Muscle layer of duodenum (tissue), 2 donors: ENCODE results near the gene AKAP13.

ENCODE experiments used
- H3K27ac ChIP-seq: one replicate; pipeline ENCODE4 v1.7.0; 2013; ENCODE audit warnings: mild to moderate bottlenecking, low read length
- H3K27me3 ChIP-seq: one replicate; pipeline ENCODE4 v1.7.0; 2013; ENCODE audit warnings: low read depth, mild to moderate bottlenecking, control low read depth, low read length
- H3K36me3 ChIP-seq, 2 donors: one replicate each; pipeline ENCODE4 v1.7.0; 2013; ENCODE audit warnings: low read length in 2 of 2, control low read depth in 1 of 2, mild to moderate bottlenecking in 1 of 2; ENCODE audit not compliant: insufficient read depth in 2 of 2, control insufficient read depth in 1 of 2
- H3K4me1 ChIP-seq, 2 donors: one replicate each; pipeline ENCODE4 v1.7.0; 2013; ENCODE audit warnings: low read length in 2 of 2, mild to moderate bottlenecking in 2 of 2, control low read depth in 1 of 2, moderate library complexity in 1 of 2; ENCODE audit not compliant: insufficient read depth in 2 of 2, control insufficient read depth in 1 of 2
- H3K4me3 ChIP-seq, 2 donors: one replicate each; pipeline ENCODE4 v1.7.0; 2013; ENCODE audit warnings: low read length in 2 of 2, low read depth in 1 of 2, mild to moderate bottlenecking in 1 of 2
- H3K9me3 ChIP-seq, 2 donors: one replicate each; pipeline ENCODE4 v1.7.0; 2013; ENCODE audit warnings: low read length in 2 of 2, control low read depth in 1 of 2, mild to moderate bottlenecking in 1 of 2; ENCODE audit not compliant: control insufficient read depth in 1 of 2
- donor health status: healthy.

Gene AKAP13

DNA sequence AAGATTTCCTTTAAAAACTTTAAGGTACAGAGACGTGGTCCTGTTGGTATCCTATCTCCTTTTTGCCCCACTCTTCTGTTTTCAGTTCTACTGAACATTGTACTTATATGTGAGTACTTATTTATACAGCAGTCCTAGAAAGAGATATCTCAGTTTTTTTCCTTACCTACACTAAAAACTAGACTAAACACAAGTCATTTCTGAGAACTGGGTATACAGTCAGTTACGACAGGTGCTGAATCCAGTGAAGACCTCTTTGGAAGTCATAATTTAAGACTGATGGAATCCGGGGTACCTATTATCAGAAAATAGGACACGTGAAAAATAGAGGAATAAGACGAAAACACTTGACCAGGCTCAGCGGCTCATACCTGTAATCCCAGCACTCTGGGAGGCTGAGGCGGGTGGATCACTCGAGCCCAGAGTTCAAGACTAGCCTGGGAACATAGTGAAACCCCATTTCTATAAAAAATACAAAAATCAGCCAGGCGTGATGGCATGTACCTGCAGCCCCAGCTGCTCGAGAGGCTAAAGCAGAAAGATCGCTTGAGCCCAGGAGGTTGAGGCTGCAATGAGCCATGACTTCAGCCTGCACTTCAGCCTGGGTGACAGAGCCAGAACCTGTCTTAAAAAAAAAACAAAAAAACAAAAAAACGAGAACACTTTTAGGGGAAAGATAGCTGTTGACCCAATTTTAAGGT is 338.0 kb downstream of the AKAP13 start:
- H3K27ac ChIP-seq, result no peak overlapping the region

GRCh38 chr15:85718981-85719380 is 338.6 kb downstream of the AKAP13 start:
- H3K27me3 ChIP-seq, result no peaks in the 10 kb centered on the region
- H3K27ac ChIP-seq, result no peak overlapping the region
- no peak overlapping the region for H3K4me3 ChIP-seq
- H3K9me3 ChIP-seq, result no peaks in the 10 kb centered on the region
- H3K36me3 ChIP-seq, result peaks cover 78 to 81% of the 10 kb centered on the region in 2 donors
- H3K4me1 ChIP-seq, result no peaks in the 10 kb centered on the region

More for the DNA sequence above, 338.0 kb downstream of the AKAP13 start:
- no peaks in the 10 kb centered on the region for H3K4me1 ChIP-seq
- H3K4me3 ChIP-seq, result no peak overlapping the region
- H3K36me3 ChIP-seq, result peaks cover 77 to 78% of the 10 kb centered on the region in 2 donors
- H3K27me3 ChIP-seq, result no peaks in the 10 kb centered on the region
- no peaks in the 10 kb centered on the region for H3K9me3 ChIP-seq

- peaks cover 89 to 90% of the 10 kb centered on the region in 2 donors for H3K36me3 ChIP-seq
Observed at GRCh38 chr15:85722374-85723152, 342.2 kb downstream of the AKAP13 start.

GRCh38 chr15:85723960-85724945 is 343.9 kb downstream of the AKAP13 start:
- H3K27ac ChIP-seq, result peak overlapping the region; percentile 20
- no peak overlapping the region for H3K4me3 ChIP-seq
- peaks cover 0 to 16% of the 10 kb centered on the region in 2 donors for H3K4me1 ChIP-seq
- no peaks in the 10 kb centered on the region for H3K9me3 ChIP-seq
- no peaks in the 10 kb centered on the region for H3K27me3 ChIP-seq
- peaks cover 85 to 86% of the 10 kb centered on the region in 2 donors for H3K36me3 ChIP-seq

More at GRCh38 chr15:85722374-85723152, 342.2 kb downstream of the AKAP13 start:
- H3K27me3 ChIP-seq, result no peaks in the 10 kb centered on the region
- no peak overlapping the region for H3K27ac ChIP-seq
- peaks cover 0 to 16% of the 10 kb centered on the region in 2 donors for H3K4me1 ChIP-seq
- no peak overlapping the region for H3K4me3 ChIP-seq
- no peaks in the 10 kb centered on the region for H3K9me3 ChIP-seq

DNA sequence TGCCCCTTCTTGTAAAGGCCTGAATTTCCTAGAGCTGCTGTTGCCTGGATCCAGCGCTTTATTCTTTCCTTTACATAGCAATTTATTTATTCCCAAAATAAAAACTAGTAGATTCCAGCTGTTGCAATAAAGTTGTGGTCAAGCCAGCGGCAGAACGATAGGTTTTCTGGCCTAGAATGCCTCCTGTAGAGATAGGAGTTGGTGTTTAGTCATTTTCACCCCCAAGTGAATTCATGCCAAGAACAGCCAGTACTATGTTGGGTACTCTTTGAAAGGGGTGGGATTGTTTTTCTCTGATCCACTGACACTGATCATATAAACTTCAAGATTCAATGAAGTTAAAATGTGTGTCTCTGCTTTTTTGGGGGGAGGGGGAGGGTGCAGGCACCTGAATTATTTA is 344.6 kb downstream of the AKAP13 start:
- H3K4me3 ChIP-seq, result no peak overlapping the region
- no peaks in the 10 kb centered on the region for H3K27me3 ChIP-seq
- H3K9me3 ChIP-seq, result no peaks in the 10 kb centered on the region
- peaks cover 0 to 16% of the 10 kb centered on the region in 2 donors for H3K4me1 ChIP-seq
- H3K36me3 ChIP-seq, result peaks cover 81 to 86% of the 10 kb centered on the region in 2 donors
- peak overlapping the region; percentile 90 for H3K27ac ChIP-seq

GRCh38 chr15:85725564-85725963 is 345.2 kb downstream of the AKAP13 start:
- Histone ChIP-seq H3K36me3 (peaks cover 79 to 83% of the 10 kb centered on the region in 2 donors), H3K9me3 (no peaks in the 10 kb centered on the region), H3K27me3 (no peaks in the 10 kb centered on the region), H3K4me1 (peaks cover 0 to 21% of the 10 kb centered on the region in 2 donors), H3K4me3 (no peak overlapping the region), H3K27ac (peak overlapping the region; percentile 90)

DNA sequence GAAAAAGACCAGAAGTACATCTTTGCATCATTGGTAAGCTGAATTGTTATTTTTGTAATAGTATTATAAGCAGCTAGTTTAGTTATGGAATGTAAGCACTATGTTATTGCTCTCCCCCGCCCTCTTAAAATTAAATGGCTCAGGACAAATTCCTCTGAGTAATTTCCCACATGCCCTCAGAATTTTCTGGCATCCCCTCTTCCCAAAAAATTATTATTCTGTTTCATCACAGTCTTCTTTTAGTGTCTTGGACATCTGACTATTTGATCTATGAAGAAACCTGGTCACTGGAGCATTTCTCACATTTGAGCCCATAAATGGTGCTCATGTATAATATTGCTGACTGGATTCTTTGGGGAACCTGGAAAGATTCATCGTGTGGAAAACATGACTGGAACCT is 346.1 kb downstream of the AKAP13 start:
- H3K27ac ChIP-seq, result peak overlapping the region; percentile 90
- no peak overlapping the region for H3K4me3 ChIP-seq
- H3K4me1 ChIP-seq, result peaks cover 0 to 24% of the 10 kb centered on the region in 2 donors
- no peaks in the 10 kb centered on the region for H3K27me3 ChIP-seq
- peaks cover 79 to 83% of the 10 kb centered on the region in 2 donors for H3K36me3 ChIP-seq
- no peaks in the 10 kb centered on the region for H3K9me3 ChIP-seq

DNA sequence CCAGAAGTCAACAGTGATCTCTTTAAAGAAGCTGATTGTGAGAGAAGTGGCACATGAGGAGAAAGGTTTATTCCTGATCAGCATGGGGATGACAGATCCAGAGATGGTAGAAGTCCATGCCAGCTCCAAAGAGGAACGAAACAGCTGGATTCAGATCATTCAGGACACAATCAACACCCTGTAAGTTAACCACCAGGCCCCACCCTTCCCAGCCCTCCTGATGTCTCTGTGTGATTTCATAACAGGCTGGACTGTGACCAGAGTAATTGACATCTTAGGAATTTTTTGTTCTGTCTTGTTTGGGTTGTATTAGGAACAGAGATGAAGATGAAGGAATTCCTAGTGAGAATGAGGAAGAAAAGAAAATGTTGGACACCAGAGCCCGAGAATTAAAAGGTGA is 346.7 kb downstream of the AKAP13 start:
- Histone ChIP-seq H3K27ac (peak overlapping the region; percentile 90), H3K36me3 (peaks cover 79 to 84% of the 10 kb centered on the region in 2 donors), H3K4me1 (peaks cover 0 to 24% of the 10 kb centered on the region in 2 donors), H3K9me3 (no peaks in the 10 kb centered on the region), H3K27me3 (no peaks in the 10 kb centered on the region), H3K4me3 (no peak overlapping the region)

DNA sequence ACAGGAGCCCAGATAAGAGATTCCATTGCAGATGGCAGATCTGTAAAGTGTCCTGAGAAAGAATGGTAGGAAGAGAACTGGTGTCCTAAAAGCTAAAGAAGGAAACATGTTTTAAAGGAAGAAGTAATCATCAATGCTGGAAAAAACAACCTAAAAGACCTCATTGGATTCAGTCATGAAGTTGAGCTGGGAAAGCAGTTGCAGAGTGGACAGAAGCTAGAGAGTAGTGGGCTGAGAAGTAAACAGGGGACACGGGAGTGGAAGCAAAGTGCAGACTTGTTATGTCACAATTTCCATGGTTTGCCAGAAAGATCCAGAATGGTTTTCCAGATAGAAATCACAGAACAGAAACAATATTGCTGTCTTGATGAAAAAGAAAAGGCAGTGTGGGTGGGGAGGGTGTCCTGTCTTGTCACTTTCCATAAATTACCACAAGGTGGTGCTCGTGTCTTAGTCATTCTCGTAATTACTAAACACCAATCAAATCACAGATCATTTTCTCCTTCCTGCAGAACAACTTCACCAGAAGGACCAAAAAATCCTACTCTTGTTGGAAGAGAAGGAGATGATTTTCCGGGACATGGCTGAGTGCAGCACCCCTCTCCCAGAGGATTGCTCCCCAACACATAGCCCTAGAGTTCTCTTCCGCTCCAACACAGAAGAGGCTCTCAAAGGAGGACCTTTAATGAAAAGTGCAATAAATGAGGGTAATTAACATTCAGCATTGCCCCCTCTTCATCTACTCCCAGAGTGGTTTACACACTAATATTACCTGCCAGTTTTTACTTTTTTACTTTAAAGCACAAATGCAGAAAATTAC is 349.8 kb downstream of the AKAP13 start:
- peaks cover 73 to 85% of the 10 kb centered on the region in 2 donors for H3K36me3 ChIP-seq
- no peaks in the 10 kb centered on the region for H3K27me3 ChIP-seq
- no peak overlapping the region for H3K27ac ChIP-seq
- no peak overlapping the region for H3K4me3 ChIP-seq
- H3K9me3 ChIP-seq, result peaks cover 0 to 11% of the 10 kb centered on the region in 2 donors
- peaks cover 0 to 15% of the 10 kb centered on the region in 2 donors for H3K4me1 ChIP-seq

DNA sequence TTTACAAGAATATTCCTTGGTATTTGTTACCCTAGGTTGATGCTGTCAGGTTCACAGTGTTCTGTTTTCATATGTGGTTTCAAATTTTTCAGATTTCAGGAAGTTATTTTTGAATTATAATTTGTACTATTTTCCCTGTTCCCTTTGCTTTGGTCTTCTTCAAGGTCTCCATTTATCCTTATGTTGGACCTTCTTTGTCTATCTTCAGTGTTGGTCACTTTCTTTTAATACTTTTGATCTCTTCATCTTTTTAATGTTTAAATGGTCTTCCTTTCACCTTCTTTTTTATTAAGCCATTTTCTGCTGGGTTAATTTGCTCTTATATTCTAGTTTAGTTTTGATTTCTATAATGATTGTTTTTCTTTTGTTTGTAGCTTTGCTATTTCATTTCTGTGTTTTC is 353.0 kb downstream of the AKAP13 start:
- Histone ChIP-seq H3K4me1 (peaks cover 0 to 8% of the 10 kb centered on the region in 2 donors), H3K9me3 (peaks cover 0 to 11% of the 10 kb centered on the region in 2 donors), H3K27ac (no peak overlapping the region), H3K4me3 (peak overlapping the region in 1 of 2 donors; percentile 27), H3K27me3 (no peaks in the 10 kb centered on the region), H3K36me3 (peaks cover 60 to 80% of the 10 kb centered on the region in 2 donors)
